Activated naive CD4-positive, alpha-beta T cell treated with Interleukin-2 at 50 U/mL for 16 hours (primary cell): Measurements from ENCODE around the gene OASL.
A peak's percentile ranks its signal among the peaks of the same experiment; 100 is the strongest.
"Not testable (repeated sequence)": the region's sequence is repeated elsewhere in the genome, so short reads cannot be mapped to it uniquely, and the experiment has no call there.

Experiments used
- DNase-seq: peaks from one replicate; pipeline ENCODE4 v3.0.0-alpha.2; 2020

Gene OASL

DNA sequence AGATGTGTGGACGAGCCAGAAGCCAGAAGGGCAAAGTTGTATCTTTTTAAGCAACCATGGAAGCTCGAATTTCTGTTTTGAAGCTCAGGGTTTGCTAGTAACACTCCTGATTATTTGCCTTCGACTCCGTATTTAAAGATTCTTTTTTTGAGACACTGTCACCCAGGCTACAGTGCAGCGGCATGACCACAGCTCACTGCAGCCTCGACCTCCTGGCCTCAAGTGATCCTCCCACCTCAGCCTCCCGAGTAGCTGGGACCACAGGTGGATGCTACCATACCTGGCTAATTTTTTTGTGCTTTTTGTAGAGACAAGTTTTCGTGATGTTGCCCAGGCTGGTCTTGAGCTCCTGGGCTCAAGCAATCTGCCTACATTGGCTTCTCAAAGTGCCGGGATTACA, 18.7 kb upstream of the OASL start:
- DNase-seq = no peak

DNA sequence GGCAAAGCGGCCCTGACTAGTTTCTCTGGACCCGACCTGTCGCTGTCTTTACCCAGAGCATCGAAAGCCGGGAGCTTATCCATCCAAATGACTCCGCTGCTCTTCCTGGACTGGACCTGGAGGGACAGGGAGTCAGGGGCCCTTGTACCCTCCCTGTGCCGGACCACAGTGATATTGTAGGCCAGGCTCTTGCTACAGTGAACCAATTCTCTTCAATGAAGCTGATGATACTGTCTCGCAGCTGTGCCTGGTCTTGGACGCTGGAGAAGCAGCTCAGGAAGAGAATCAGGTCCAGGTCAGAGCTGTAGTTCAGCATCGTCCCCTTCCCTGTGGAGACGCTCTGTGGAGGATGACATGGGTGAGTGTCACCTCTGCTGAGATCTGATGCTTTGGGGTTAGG, 14.7 kb upstream of the OASL start:
- DNase-seq = no peak

DNA sequence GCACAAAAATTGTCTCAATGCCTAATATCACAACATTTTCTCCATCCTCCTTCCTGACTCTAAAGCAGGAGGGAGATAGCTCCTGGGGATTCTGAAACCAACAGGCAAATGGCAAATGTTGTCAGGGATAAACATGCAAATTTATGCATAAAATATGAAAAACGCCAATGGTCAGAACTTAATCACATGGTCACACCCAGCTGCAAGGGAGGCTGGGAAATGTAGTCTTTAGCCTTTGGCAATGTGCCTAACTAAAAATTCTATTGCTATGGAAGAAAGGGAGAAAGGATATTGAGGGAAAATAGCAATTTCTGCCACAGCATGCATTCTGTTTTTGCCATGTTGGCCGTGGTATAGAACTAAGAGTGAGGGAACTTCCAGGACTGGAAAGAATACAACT, 11.7 kb upstream of the OASL start:
- no peak for DNase-seq

DNA sequence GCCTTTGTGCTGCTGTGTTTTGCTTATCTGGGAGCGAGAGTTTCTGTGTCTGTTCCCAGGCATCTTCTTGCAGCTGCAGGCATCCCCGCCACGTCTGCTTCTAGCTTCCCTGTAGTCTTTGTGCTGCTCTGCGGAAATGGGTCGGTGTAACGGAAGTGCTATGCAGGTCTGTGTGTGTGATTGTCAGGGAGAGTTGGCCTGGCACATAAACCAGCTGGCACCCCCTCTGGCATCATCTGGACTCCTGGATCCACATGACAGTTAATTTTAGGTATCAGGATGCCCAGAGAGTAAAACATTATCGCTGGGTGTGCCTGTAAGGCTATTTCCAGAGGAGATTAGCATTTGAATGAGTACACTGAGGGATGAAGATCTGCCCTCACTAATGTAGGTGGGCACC, 9.4 kb upstream of the OASL start:
- no peak for DNase-seq

DNA sequence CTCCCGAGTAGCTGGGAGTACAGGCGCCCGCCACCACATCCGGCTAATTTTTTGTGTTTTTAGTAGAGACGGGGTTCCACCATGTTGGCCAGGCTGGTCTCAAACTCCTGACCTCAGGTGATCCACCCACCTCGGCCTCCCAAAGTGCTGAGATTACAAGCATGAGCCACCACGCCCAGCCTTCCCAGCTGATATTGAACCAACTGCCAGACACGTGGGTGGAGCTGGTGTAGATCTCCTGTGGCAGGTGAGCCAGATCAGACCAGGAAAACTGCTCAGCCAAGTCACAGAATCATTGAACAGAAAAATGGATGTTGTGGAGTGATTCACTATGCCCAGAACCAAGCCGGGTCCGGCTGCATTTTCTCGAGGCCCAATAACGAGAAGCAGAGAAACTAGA, 8.4 kb upstream of the OASL start:
- DNase-seq = not testable (repeated sequence)

DNA sequence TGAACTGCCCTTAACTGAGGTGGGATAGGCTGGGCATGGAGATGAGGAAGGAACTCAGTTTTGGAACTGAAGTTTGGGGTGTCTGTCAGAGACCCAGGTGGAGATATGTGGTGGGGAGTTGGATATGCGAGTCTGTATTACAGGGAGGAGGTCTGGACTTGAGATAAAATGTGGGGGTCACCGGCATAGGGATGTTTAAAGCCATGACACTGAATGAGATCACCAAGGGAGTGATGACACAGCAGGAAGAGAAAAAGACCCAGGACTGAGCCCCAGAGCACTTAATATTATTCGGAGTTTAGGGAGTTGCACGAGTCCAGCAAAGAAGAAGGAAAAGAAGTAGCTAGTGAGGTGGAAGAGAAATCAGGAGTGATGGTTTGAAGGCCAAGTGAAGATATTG, 4.0 kb upstream of the OASL start:
- no peak for DNase-seq

DNA sequence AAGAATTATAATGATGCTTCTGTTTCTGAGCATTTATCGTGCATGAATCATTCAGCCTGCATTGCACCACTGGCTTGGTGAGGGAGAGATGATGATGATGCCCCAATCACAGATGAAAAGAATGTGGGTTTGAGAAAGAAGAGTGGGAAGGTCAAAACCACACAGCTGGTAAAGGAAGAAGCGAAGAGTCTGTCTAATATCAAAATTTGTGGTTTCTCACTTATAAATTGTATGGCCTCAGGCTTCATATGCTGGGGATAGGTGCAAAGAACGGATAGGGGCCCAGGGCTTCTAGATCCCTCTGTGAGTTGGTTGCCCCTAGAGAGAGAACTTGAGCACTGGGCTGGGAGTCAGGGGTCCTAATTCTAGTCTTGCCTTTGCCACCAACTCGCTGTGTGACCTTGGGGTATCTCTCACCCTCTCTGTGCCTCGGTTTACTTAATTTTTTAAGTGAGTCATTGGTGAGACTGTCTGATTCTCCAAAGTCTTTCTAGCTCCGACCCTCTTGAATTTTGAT, 2.2 kb downstream of the OASL start:
- DNase-seq = peak; percentile 59

DNA sequence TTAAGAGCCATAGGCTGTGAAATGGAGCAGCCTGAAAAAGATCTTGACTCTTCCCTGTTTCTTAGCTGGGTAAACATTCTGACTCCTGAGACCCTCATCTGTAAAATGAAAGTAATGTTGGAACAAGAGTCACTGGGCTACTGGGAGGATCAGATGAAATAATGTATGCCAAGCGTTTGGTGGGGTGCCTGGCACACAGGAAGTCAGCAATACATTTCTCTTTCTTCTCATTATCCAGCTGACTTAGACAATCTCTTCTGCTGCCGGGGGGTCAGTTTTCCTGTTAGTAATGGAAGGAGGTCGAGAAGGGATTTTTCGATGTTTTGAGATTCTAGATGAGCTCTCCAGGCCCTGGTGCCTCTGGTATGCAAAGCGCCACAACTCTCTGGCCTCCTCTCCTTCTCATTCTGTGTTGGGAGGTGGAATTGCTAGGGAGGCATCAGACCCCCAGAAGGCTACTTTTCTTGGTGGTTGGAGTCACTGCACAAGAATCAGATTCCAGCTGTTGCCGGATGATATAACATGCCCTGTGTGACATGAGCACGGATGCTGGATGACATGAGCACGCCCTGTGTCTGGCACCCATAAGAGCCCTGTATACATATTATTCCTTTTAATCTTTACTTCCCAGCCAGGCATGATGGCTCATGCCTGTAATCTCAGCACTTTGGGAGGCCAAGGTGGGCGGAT, 4.3 kb downstream of the OASL start:
- DNase-seq = no peak

DNA sequence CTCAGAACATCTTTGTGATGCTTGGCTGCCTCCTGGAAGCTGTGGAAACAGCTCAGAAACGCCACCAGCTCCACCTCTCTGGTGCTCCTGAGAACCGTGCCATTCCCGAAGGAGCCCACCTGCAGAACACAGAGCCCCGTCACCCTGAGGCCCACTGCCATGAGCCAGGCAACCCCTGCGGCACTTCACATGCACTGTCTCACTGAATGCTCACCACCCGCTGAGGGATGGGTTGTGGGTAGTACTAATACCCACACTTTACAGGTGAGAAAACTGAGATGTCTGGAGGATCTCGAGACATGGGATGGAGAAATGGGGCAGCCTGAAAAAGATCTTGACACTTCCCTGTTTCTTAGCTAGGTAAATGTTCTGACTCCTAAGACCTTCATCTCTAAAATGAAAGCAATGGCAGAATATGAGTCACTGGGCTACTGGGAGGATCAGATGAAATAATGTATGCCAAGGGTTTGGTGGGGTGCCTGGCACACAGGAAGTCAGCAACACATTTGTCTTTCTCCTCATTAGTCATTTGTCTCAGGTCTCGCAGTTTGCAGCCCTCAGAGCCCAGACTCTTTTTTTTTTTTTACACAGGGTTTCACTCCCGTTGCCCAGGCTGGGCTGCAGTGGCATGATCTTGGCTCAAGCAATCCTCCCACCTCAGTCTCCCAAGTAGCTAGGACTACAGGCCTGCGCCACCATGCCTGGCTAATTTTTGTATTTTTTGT, 5.3 kb downstream of the OASL start:
- DNase-seq = peak; percentile 69

DNA sequence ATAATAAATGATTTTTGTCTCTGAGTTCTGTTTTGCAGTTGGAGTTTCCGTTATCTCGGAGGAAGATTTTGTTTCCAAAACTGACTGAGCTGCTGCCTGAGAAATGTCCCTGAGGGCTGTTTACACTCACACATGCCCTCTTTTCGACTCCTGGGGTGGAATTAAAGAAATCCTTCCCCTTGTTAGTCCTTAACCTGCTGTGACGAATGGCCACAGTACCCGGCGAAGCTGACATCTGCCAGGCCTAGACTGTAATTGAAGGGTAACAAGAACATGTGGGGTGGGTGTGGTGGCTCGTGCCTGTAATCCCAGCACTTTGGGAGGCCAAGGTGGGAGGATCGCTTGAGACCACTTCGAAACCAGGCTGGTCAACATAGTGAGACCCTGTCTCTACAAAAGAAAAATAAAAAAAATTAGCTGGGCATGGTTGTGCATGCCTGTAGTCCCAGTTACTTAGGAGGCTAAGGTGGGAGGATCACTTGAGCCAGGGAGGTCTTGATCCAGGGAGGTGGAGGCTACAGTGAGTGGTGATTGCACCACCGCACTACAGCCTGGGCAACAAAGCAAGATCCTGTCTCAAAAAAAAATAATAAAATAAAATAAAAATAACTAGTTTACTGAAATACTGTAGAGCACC, 8.4 kb downstream of the OASL start:
- no peak for DNase-seq

DNA sequence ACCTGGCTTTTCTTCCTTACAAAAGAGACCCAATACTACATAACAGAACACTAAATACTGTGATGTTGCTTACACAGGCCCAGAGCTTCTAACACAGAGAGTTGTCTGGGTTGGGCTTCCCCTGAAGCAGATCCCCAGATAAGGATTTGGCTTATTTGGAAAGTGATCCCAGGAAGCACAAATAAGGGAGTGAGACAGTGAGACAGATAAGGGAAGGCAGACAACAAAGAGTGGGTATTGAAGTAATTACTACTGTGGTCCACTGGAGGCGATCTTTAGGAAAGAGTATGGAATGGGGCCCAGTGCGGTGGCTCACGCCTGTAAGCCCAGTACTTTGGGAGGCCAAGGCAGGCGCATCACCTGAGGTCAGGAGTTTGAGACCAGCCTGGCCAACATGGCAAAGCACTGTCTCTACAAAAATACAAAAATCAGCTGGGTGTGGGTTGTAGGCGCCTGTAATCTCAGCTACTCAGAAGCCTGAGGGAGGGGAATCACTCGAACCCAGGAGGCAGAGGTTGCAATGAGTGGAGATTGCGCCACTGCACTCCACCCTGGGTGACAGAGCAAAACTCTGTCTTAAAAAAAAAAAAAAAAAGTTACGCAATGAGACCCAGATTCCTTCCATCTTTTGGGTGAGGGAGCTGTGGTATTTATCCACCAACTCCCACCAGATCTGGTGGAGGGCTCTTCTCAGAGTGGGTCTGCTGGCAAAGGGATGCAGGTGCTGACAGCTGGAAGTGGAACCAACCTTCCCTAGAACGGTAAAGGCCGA, 12.6 kb downstream of the OASL start:
- DNase-seq = no peak

DNA sequence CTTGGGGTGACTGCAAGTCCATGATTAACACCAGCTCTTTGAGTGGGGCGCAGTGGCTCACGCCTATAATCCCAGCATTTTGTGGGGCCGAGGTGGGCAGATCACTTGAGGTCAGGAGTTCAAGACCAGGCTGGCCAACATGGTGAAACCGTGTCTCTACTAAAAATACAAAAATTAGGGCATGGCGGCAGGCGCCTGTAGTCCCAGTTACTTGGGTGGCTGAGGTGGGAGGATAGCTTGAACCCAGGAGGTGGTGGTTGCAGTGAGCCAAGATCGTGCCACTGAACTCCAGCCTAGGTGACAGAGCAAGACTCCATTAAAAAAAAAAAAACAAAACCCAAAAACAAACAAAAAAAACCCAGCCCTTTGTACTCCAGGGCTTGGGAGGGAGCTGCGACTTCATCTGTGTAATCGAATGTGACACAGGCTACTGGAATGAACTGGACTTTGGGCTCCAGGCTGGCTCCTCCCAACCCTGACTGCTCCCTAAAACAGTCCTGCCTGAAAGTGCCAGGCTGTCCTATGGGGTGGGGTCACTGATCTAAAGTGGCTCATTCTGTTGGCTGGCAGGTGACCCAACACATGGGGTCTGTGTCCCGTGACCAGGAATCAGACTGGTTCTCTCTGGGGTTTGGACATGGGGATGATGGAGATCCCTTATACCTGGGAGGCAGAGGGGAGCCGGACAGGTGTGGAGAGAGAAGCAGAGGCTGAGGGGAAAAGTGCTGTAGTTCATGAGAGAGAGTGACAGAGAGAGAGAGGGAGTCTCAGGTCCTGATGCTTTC, 13.4 kb downstream of the OASL start:
- DNase-seq = no peak

DNA sequence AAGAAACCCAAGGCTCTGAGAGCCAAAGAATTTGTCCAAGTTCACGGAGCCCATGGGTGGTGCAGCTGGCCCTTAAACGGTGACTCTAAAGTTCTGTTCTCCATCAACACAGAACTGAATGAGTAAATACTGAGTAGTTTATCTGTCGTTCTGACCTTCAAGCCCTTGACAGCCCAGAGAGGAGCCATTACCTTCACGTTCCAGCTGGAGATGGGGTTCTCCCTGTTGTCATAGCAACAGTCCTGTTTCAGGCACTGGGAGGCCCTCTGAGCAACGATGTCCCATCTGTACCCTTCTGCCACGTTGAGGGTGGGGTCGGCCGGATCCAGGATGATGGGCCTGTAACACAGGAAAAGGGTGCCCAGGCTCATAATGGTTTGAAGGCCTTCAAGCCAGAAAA, 15.2 kb downstream of the OASL start:
- no peak for DNase-seq

DNA sequence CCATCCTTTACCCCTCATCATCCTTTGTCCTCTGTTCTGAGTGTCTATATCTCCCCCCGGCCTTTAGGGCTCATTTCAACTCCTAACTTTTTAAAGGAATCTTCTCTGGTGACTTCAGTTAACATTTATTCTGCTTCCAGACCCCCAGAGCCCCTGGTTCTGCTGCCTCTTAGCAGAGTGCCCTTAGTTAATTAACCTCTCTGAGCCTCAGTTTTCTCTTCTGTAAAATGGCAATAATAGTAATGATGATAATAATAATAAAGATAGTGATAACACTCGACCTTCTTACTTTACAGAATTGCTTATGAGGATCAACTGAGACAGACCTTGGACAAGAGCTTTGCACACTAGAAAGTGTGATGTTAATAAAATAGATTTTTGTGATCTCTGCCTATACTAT, 16.3 kb downstream of the OASL start:
- no peak for DNase-seq

DNA sequence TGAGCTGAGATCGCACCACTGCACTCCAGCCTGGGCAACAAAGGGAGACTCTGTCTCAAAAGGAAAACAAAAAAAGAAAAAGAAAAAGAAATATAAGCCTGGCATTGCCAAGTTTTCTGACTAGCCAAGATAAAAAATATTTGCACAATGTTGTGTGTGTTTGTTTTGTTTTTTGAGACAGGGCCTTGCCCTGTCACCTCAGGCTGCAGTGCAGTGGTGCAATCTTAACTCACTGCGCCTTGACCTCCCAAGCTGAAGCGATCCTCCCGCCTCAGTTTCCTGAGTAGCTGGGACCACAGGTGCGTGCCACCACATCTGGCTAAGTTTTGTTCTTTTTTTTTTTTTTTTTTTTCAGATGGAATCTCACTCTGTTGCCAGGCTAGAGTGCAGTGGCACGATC, 17.3 kb downstream of the OASL start:
- DNase-seq = no peak

DNA sequence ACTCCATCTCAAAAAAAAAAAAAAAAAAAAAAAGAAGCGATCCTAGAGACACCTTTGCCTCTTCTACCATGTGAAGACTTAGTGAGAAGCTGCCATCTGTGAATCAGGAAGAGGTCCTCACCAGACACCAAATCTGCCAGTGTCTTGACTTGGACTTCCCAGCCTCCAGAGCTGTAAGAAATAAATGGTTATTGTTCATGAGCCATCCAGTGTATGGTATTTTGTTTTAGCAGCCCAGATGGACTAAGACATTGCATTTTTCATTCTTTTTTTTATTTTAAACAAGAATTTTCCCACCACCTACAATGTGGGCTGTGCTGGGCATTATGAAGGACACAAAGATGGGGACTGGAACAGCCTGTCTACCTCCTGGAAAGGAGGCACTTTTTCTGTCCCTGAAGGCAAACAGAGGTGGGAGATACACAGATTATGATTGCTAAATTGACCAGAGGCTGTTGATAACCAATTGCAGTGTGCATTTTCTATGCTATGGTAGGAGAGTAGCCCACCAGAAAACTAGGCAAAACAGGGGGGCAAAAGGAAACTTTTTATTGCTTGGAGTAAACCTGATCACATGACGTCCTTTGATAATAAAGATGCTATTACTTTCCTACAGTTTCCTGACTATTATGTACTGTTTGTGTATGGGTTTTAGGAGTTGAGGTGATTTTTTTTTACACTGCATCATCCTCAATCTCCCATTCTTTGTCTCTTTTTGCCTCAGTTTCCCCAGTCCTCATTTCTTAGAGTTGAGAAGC, 20.0 kb downstream of the OASL start:
- DNase-seq = no peak

DNA sequence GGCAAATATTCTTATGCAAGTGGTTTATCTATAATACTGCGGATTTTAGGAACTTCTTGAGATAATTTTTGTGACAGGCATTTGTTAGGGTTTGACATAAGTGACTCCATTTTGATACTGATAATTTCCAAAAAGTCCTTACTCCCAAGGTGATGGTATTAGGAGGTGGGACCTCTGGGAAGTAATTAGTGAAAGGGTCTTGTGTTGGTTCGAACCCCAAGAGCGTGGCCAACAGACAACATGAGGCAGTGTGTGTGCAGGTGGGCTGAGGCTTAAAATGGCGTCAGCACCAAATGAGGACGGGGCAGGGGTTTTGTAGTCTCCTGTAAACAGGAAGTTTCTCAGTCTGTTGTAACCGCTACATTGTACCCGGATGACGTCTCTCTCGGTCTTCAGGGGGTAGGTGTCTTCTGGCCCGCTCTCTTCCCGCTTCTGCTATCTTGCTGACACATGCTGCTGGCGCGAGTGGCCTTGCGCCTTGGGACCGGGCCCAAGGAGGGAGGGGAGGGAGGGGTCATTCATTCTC, 21.0 kb downstream of the OASL start:
- no peak for DNase-seq

DNA sequence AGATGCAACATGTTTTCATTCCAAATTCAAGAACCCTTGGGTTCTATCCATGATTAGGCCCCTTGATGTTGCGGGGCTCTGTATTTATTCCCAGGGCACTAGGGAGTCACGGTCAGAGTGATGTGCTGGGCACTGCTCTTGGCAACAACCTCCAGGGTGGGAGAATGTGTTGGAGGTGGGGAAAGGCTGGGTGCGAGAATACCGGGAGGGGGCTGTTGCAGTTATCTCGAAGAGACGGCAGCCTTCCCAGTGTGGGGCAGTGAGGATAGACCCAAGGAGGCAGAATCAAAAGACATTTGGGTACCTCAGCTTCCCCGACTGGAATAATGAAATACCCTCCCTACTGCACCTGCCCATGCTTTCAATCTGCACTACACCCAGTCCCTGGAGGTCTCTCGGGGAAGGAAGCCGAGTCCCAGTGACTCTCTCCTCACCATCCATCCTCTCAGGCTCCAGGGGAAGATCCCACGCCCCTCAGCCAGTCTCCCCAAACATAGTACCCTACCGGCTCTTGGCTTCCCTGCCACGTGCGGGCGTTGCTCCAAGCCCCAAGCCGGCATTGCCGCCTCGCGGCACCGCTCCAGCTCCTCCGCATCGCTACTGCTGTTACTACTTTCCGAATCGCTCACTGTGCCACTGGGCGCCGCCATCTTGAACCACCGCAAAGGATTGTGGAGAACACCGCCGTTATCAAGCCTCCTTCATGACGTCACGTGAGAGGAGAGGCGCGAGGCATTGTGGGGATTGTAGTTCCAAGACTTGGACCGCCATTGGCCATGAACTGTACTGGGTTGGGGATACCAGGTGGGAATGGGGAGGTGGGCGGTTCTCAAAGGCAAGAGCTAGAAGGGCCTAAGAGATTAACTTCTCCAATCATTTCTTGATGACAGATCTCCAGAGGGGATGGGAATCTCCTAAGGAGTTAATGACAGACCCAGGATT, 22.9 kb downstream of the OASL start, which contains the start of gene C12orf43:
TSS of gene C12orf43 (minus strand) at position 663 of the 942 bp plus-strand sequence. CDS start at position 650, 13 bp downstream.
- DNase-seq = peak; percentile 93

DNA sequence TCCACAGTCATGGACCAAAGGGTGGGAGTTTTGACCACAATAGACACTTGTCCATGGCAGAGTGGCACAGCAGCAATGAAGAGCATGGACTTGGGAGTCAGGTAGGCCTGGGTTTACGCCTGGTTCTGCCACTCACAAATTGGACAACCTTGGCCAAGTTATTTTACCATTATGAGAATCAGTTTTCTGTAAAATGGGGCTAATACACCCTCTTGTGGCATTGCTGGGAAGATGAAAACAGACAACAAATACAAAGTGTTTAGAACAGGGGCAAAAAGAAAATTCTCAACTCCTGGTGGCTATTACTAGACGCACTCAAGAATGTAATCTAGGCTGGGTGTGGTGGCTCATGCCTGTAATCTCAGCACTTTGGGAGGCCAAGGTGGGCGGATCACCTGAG, 25.3 kb downstream of the OASL start:
- DNase-seq = no peak

DNA sequence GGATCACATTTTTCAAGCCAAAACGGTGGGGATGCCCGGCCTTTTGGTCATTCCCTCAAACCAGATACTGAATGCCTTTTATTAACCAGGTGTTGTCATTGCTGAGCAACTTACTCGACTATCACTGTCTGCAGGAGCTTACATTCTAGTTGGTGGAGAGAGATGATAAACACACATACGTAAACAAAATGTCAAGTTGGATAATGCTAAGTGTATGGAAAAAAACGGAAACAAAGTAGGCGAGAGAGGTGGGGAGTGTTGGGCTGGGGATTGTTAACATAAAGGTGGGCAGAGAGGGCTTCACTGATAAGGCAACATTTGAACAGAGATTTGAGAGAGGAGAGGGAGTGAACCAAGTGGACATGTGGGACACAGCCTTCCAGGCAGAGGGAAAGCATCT, 27.2 kb downstream of the OASL start:
- DNase-seq = no peak
